ENCODE measurements around the gene B3GNT8. TPM values are rescaled to one million over a fixed set of nuclear protein-coding genes. Genes with fewer than 3 reads are reported as not detected.

B3GNT8 gene
- total and polyA plus RNA-seq, 9 of the 15 experiments (the other 6 are each of a cell fraction or from before 2014, with no cell fraction given): 0.11 to 2.9 (median 0.65) TPM; not detected in 2

GRCh38 chr19:41425174-41426115 lies 1.7 kb downstream of the B3GNT8 start:
- in situ Hi-C loops (cut with MboI) (no loop called here), intact Hi-C loops (cut with micrococcal nuclease) (no loop called here)
- TF ChIP-seq ZNF165 (CRISPR knock-in tag; IDR thresholded peaks at IDR 0.05; ENCODE audit: borderline replicate concordance) (no peak), CEBPG (CRISPR knock-in tag; IDR thresholded peaks at IDR 0.05) (peak; percentile 6; the same call in 1 of the 2 replicates), CEBPG (tag; conservative IDR thresholded peaks at IDR 0.05 in 1 of 2, IDR thresholded peaks at IDR 0.05 in 1 of 2) (no peak), ZNF639 (CRISPR knock-in tag; conservative IDR thresholded peaks at IDR 0.05 in 1 of 2, IDR thresholded peaks at IDR 0.05 in 1 of 2) (no peak), SP1 (CRISPR knock-in tag; IDR thresholded peaks at IDR 0.05) (no peak), POLR2AphosphoS5 (IDR thresholded peaks at IDR 0.05; ENCODE audit: control insufficient read depth, insufficient read depth, low read depth, low read length) (no peak), HLTF (IDR thresholded peaks at IDR 0.05) (no peak), ZNF740 (CRISPR knock-in tag; IDR thresholded peaks at IDR 0.05) (no peak), ZNF740 (tag; IDR thresholded peaks at IDR 0.05) (0 out of 4 replicates have a peak, but pooled peaks of 1 of the 2 experiments have one; percentile 10), PHB2 (IDR thresholded peaks at IDR 0.05; ENCODE audit: low read depth) (no peak), SIN3B (IDR thresholded peaks at IDR 0.05; ENCODE audit: low read depth) (no peak), ZBTB1 (CRISPR knock-in tag; IDR thresholded peaks at IDR 0.05; ENCODE audit: borderline replicate concordance, low read depth) (no peak)
- no peaks in the 10 kb centered on the region for H3K9me3 ChIP-seq (replicated peaks; ENCODE audit: control insufficient read depth, insufficient read depth, low read depth, low read length)
- ChIA-PET POLR2A (interaction anchor here (0.7 to 1.0 kb wide), 2 partner anchors 18 to 1881 kb away, joined by 3 to 7 read pairs; no protein-coding TSS in a partner anchor), CTCF (ENCODE audit: low intra/inter-chr PET ratio) (interaction anchor here (0.6 kb wide), 1 partner anchor 33 kb away, joined by 3 read pairs; no protein-coding TSS in a partner anchor)
- H3K79me2 ChIP-seq (ENCODE audit: control insufficient read depth, insufficient read depth, low read length): peaks cover 8% of the 10 kb centered on the region; the same call in 2 of the 3 replicates
- peak overlapping the region in 1 of 2 experiments; percentile 87; a peak in 2 of 4 replicates for H3K9ac ChIP-seq (ENCODE audit: insufficient read depth in 1 of 2, low read depth in 2 of 2, low read length in 2 of 2)
- no peak overlapping the region for H3K4me3 ChIP-seq
- no peak overlapping the region for H3K4me2 ChIP-seq (ENCODE audit: insufficient read depth, low read length)
- H3K36me3 ChIP-seq (ENCODE audit: control insufficient read depth, insufficient read depth, low read length): peaks cover 43% of the 10 kb centered on the region; the same call in 2 of the 3 replicates
- 85% methylated on average over 22 of the region's 28 CpGs for WGBS (ENCODE audit: insufficient coverage, low coverage, missing lambda C conversion rate)
- H3K4me1 ChIP-seq (replicated peaks in 1 of 2; ENCODE audit: control insufficient read depth in 2 of 2, insufficient read depth in 2 of 2, low read length in 2 of 2): peaks cover 23 to 47% of the 10 kb centered on the region in 2 experiments
- ATAC-seq (peak; percentile 19; the same call in 1 of the 3 replicates), DNase-seq (ENCODE audit: extremely low read depth in 1 of 4, low spot score in 3 of 4) (no peak), FAIRE-seq (no peak)
- BruUV-seq (replicated peaks): no TSS peak
- H2AFZ ChIP-seq (ENCODE audit: low read depth, low read length): no peak overlapping the region
- no peaks in the 10 kb centered on the region for H3K9me1 ChIP-seq (ENCODE audit: control insufficient read depth, insufficient read depth, low read length)
- no peak overlapping the region for H3K27ac ChIP-seq (ENCODE audit: extremely low read depth, low read depth, low read length)
- H4K20me1 ChIP-seq (replicated peaks; ENCODE audit: control insufficient read depth, insufficient read depth, low read length): no peaks in the 10 kb centered on the region
- no peaks in the 10 kb centered on the region for H3K27me3 ChIP-seq (ENCODE audit: control insufficient read depth in 2 of 2, insufficient read depth in 2 of 2, low read length in 2 of 2)

All from K562 (cell line).